DND-41 (cell line): ENCODE data around the gene INPP5B.

Experiments
- ATAC-seq: fragments of 200-7000 bp; cut with Tn5 transposase; 3 replicates; pipeline ENCODE4 v1.9.1; 2021; ENCODE audit warnings: low read depth; ENCODE audit not compliant: insufficient read depth
- DNase-seq: peaks from one replicate; pipeline ENCODE4 v3.0.0-alpha.2; 2020
- H2AFZ ChIP-seq: 2 replicates; pipeline ENCODE4 v1.6.0; 2012; ENCODE audit warnings: low read depth, low read length
- H3K27ac ChIP-seq: 2 replicates; pipeline ENCODE4 v1.5.1; 2012; ENCODE audit warnings: low read length, inconsistent platforms
- H3K27me3 ChIP-seq: fragments of 200-600 bp; sonication (generic); 2 replicates; pipeline ENCODE4 v1.6.0; 2012; ENCODE audit warnings: low read length, mild to moderate bottlenecking, inconsistent platforms; ENCODE audit not compliant: insufficient read depth, poor library complexity
- H3K36me3 ChIP-seq: 2 replicates; pipeline ENCODE4 v1.5.1; 2012; ENCODE audit warnings: low read length, inconsistent platforms; ENCODE audit not compliant: insufficient read depth
- H3K4me1 ChIP-seq: 2 replicates; pipeline ENCODE4 v1.5.1; 2012; ENCODE audit warnings: mild to moderate bottlenecking, low read length; ENCODE audit not compliant: insufficient read depth
- H3K4me2 ChIP-seq: 2 replicates; pipeline ENCODE4 v1.6.0; 2012; ENCODE audit warnings: mild to moderate bottlenecking, moderate library complexity, low read length, inconsistent platforms; ENCODE audit not compliant: insufficient read depth
- H3K4me3 ChIP-seq, 2 experiments: fragments of 200-600 bp in 1 of 2; shearing (Covaris generic) in 1 of 2; 2 replicates each; pipeline ENCODE4 v1.5.1; 2012 to 2016; ENCODE audit warnings: inconsistent platforms in 2 of 2, low read length in 2 of 2, mild to moderate bottlenecking in 2 of 2, low read depth in 1 of 2, moderate library complexity in 1 of 2
- H3K79me2 ChIP-seq: 2 replicates; pipeline ENCODE4 v1.6.0; 2012; ENCODE audit warnings: low read length, inconsistent platforms; ENCODE audit not compliant: insufficient read depth
- H3K9ac ChIP-seq: 2 replicates; pipeline ENCODE4 v1.6.0; 2012; ENCODE audit warnings: low read depth, mild to moderate bottlenecking, inconsistent platforms, low read length, moderate library complexity
- H3K9me3 ChIP-seq: 2 replicates; pipeline ENCODE4 v1.5.1; 2012; ENCODE audit warnings: low read length, moderate library complexity, mild to moderate bottlenecking, inconsistent platforms; ENCODE audit not compliant: insufficient read depth, severe bottlenecking
- H4K20me1 ChIP-seq: 2 replicates; pipeline ENCODE4 v1.6.0; 2012; ENCODE audit warnings: low read length; ENCODE audit not compliant: insufficient read depth
- EZH2 ChIP-seq: IDR thresholded peaks from 3 replicates; pipeline ENCODE4 v1.6.1; 2012; ENCODE audit warnings: borderline replicate concordance, low read depth, mild to moderate bottlenecking, moderate library complexity, low read length, inconsistent platforms; ENCODE audit not compliant: severe bottlenecking
- TF ChIP-seq, protein P1 (sequence below): IDR thresholded peaks from 2 replicates; pipeline ENCODE4 v1.5.1; 2012; ENCODE audit warnings: borderline replicate concordance, low read length, moderate library complexity, mild to moderate bottlenecking; ENCODE audit not compliant: poor library complexity, severe bottlenecking; ENCODE audit errors: extremely low read depth

Gene INPP5B

DNA sequence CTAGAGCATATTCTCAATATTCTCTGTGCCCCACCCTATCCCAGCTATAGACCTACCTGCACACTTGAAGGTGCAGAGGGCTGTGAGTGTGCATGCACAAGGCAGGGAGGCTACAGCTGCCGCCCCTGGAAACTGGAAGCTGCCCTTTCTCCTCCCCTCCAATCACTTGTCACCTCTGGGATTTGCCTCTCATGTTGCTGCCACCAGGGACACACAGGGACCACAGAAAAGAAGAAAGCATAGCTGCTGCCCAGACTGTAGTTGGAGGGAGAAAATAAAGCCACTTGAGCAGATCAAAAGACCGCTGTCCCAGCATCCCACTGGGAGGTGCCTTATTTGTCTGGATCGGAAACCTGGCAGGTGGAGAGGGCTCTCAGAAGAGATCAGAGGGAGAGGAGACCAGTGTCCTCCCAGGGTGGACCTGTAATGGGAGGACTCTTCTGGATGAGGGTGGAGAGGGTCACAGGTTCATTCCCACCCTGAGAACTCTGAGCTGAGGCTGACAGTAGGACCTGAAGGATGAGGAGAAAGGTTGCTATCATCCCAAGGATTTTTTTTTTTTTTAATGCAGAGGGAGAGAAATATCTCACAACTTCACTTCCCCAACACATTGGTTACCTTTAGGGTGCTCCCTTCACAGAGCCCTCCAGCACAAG lies 7.6 kb upstream of the INPP5B start:
- H2AFZ ChIP-seq: no peak overlapping the region
- no peak; the same call in 2 of the 3 replicates for ATAC-seq
- no peak for TF ChIP-seq EZH2
- TF ChIP-seq, protein P1, sequence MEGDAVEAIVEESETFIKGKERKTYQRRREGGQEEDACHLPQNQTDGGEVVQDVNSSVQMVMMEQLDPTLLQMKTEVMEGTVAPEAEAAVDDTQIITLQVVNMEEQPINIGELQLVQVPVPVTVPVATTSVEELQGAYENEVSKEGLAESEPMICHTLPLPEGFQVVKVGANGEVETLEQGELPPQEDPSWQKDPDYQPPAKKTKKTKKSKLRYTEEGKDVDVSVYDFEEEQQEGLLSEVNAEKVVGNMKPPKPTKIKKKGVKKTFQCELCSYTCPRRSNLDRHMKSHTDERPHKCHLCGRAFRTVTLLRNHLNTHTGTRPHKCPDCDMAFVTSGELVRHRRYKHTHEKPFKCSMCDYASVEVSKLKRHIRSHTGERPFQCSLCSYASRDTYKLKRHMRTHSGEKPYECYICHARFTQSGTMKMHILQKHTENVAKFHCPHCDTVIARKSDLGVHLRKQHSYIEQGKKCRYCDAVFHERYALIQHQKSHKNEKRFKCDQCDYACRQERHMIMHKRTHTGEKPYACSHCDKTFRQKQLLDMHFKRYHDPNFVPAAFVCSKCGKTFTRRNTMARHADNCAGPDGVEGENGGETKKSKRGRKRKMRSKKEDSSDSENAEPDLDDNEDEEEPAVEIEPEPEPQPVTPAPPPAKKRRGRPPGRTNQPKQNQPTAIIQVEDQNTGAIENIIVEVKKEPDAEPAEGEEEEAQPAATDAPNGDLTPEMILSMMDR: no peak
- H3K9ac ChIP-seq: no peak overlapping the region
- no peaks in the 10 kb centered on the region for H3K4me1 ChIP-seq
- H3K36me3 ChIP-seq: peaks cover 26% of the 10 kb centered on the region
- no peaks in the 10 kb centered on the region for H3K27me3 ChIP-seq
- DNase-seq: no peak
- H3K79me2 ChIP-seq: no peaks in the 10 kb centered on the region
- no peak overlapping the region for H3K27ac ChIP-seq
- H3K9me3 ChIP-seq: no peaks in the 10 kb centered on the region
- H4K20me1 ChIP-seq: no peaks in the 10 kb centered on the region; the same call in 1 of the 2 replicates
- H3K4me3 ChIP-seq: no peak overlapping the region
- H3K4me2 ChIP-seq: no peak overlapping the region

- no peak overlapping the region for H3K27ac ChIP-seq
- ATAC-seq (no peak), DNase-seq (no peak)
- TF ChIP-seq EZH2: no peak
- TF ChIP-seq, protein P1: no peak
- peaks cover 9% of the 10 kb centered on the region for H3K36me3 ChIP-seq
- H4K20me1 ChIP-seq: no peaks in the 10 kb centered on the region; the same call in 1 of the 2 replicates
- no peak overlapping the region for H3K9ac ChIP-seq
- no peaks in the 10 kb centered on the region for H3K4me1 ChIP-seq
- H2AFZ ChIP-seq: no peak overlapping the region
- no peaks in the 10 kb centered on the region for H3K79me2 ChIP-seq
- H3K4me3 ChIP-seq: no peak overlapping the region
- H3K9me3 ChIP-seq: no peaks in the 10 kb centered on the region
- H3K4me2 ChIP-seq: no peak overlapping the region
- H3K27me3 ChIP-seq: no peaks in the 10 kb centered on the region
These were observed 5.9 kb upstream of the INPP5B start for GRCh38 chr1:37952738-37953137.

- no peak for ATAC-seq
These were observed 5.2 kb upstream of the INPP5B start for GRCh38 chr1:37951783-37952624.

More at GRCh38 chr1:37951783-37952624, 5.2 kb upstream of the INPP5B start:
- Histone ChIP-seq H3K4me1 (no peaks in the 10 kb centered on the region), H3K9ac (no peak overlapping the region), H4K20me1 (no peaks in the 10 kb centered on the region; the same call in 1 of the 2 replicates), H3K27ac (no peak overlapping the region), H3K9me3 (no peaks in the 10 kb centered on the region), H3K4me3 (no peak overlapping the region), H3K36me3 (peaks cover 2% of the 10 kb centered on the region; the same call in 1 of the 2 replicates), H3K27me3 (no peaks in the 10 kb centered on the region), H2AFZ (no peak overlapping the region), H3K4me2 (no peak overlapping the region), H3K79me2 (no peaks in the 10 kb centered on the region)
- no peak for DNase-seq
- TF ChIP-seq EZH2: no peak
- TF ChIP-seq, protein P1: no peak
